Activated CD8-positive, alpha-beta memory T cell treated with anti-CD3 and anti-CD28 coated beads for 36 hours (primary cell): ENCODE results near the gene PTPRN2. TPM values are rescaled to one million over a fixed set of nuclear protein-coding genes. Genes with fewer than 3 reads are reported as not detected.
"Not testable (repeated sequence)": the region's sequence is repeated elsewhere in the genome, so short reads cannot be mapped to it uniquely, and the experiment has no call there.

ENCODE experiments used
- CTCF ChIA-PET: fragments of 350-600 bp; sonication (Branson Sonifier 250); formaldehyde crosslinking; loops from one replicate; lab custom pipeline; 2021; ENCODE audit warnings: antibody characterized with exemption; lab: Charles Lee
- POLR2A ChIA-PET: fragments of 350-600 bp; sonication (Branson Sonifier 250); formaldehyde crosslinking; loops from one replicate; lab custom pipeline; 2021; ENCODE audit warnings: antibody characterized with exemption; lab: Charles Lee
- total RNA-seq, 2 experiments: library from RNA; stranded (reverse); gene quantifications; one replicate each; pipeline ENCODE4 v1.2.3, GENCODE V29; 2021

The PTPRN2 gene
- total RNA-seq, 2 experiments from 2014 or later, result 0.36 to 0.44 TPM

- ChIA-PET CTCF (no interaction called here), POLR2A (no interaction called here)
These were observed 311.8 kb downstream of the PTPRN2 start for GRCh38 chr7:158275711-158276413.

- CTCF ChIA-PET, result no interaction called here
- POLR2A ChIA-PET, result no interaction called here
These were observed 312.6 kb downstream of the PTPRN2 start for GRCh38 chr7:158274996-158275395.

- ChIA-PET CTCF (no interaction called here), POLR2A (no interaction called here)
These were observed 313.2 kb downstream of the PTPRN2 start for GRCh38 chr7:158274404-158274811.

- CTCF ChIA-PET, POLR2A ChIA-PET: not testable (repeated sequence)
These were observed 313.8 kb downstream of the PTPRN2 start for GRCh38 chr7:158273756-158274342.

GRCh38 chr7:158273138-158273651 is 314.4 kb downstream of the PTPRN2 start:
- POLR2A ChIA-PET, result no interaction called here

GRCh38 chr7:158272509-158273137 is 315.0 kb downstream of the PTPRN2 start:
- POLR2A ChIA-PET, result no interaction called here
- CTCF ChIA-PET, result no interaction called here

More at GRCh38 chr7:158273138-158273651, 314.4 kb downstream of the PTPRN2 start:
- CTCF ChIA-PET, result no interaction called here

GRCh38 chr7:158272091-158272490 is 315.5 kb downstream of the PTPRN2 start:
- ChIA-PET POLR2A (no interaction called here), CTCF (no interaction called here)

- POLR2A ChIA-PET, result no interaction called here
- CTCF ChIA-PET, result no interaction called here
These were observed 316.0 kb downstream of the PTPRN2 start for GRCh38 chr7:158271646-158272045.

- CTCF ChIA-PET, result no interaction called here
- POLR2A ChIA-PET, result no interaction called here
These were observed 316.7 kb downstream of the PTPRN2 start for GRCh38 chr7:158270856-158271413.

- CTCF ChIA-PET, result no interaction called here
- POLR2A ChIA-PET, result no interaction called here
These were observed 317.4 kb downstream of the PTPRN2 start for GRCh38 chr7:158270106-158270775.

- CTCF ChIA-PET, result no interaction called here
- POLR2A ChIA-PET, result no interaction called here
These were observed 318.6 kb downstream of the PTPRN2 start for GRCh38 chr7:158268816-158269535.

- POLR2A ChIA-PET, result no interaction called here
- CTCF ChIA-PET, result no interaction called here
These were observed 319.7 kb downstream of the PTPRN2 start for GRCh38 chr7:158267742-158268435.

GRCh38 chr7:158266817-158267741 is 320.5 kb downstream of the PTPRN2 start:
- ChIA-PET POLR2A (no interaction called here), CTCF (no interaction called here)

- CTCF ChIA-PET, result no interaction called here
- POLR2A ChIA-PET, result no interaction called here
These were observed 321.2 kb downstream of the PTPRN2 start for GRCh38 chr7:158266426-158266816.

GRCh38 chr7:158265743-158266080 is 321.9 kb downstream of the PTPRN2 start:
- POLR2A ChIA-PET, result no interaction called here
- CTCF ChIA-PET, result no interaction called here

GRCh38 chr7:158264881-158265742 is 322.5 kb downstream of the PTPRN2 start:
- ChIA-PET POLR2A (no interaction called here), CTCF (no interaction called here)
